HG03575 (cell line): Measurements from ENCODE around the gene UGT1A5.
"Not testable (repeated sequence)": the region's sequence is repeated elsewhere in the genome, so short reads cannot be mapped to it uniquely, and the experiment has no call there.

Experiments used
- ATAC-seq: cut with Tn5 transposase; IDR thresholded peaks from one replicate; pipeline ENCODE4 v1.9.1; 2021; ENCODE audit not compliant: unreplicated experiment, insufficient number of reproducible peaks, low FRiP score; ENCODE audit errors: extremely low read depth

The UGT1A5 gene

GRCh38 chr2:233691443-233692433 lies 21.0 kb upstream of the UGT1A5 start:
- ATAC-seq: no peak

- ATAC-seq: no peak
These were observed 20.1 kb upstream of the UGT1A5 start, which contains the start of gene UGT1A6 for GRCh38 chr2:233692648-233693047. TSS of gene UGT1A6 (plus strand) at chr2:233692890. CDS start at chr2:233693005, 115 bp downstream.

- no peak for ATAC-seq
These were observed 18.7 kb upstream of the UGT1A5 start for GRCh38 chr2:233693963-233694362.

- no peak for ATAC-seq
These were observed 14.0 kb upstream of the UGT1A5 start for GRCh38 chr2:233698740-233699139.

- ATAC-seq: no peak
These were observed 13.2 kb upstream of the UGT1A5 start for GRCh38 chr2:233699424-233700027.

- no peak for ATAC-seq
These were observed 12.6 kb upstream of the UGT1A5 start for GRCh38 chr2:233700028-233700635.

GRCh38 chr2:233700842-233701241 lies 11.9 kb upstream of the UGT1A5 start:
- not testable (repeated sequence) for ATAC-seq

GRCh38 chr2:233702238-233702637 lies 10.5 kb upstream of the UGT1A5 start:
- ATAC-seq: no peak

- no peak for ATAC-seq
These were observed 6.7 kb upstream of the UGT1A5 start for GRCh38 chr2:233705911-233706506.

GRCh38 chr2:233706720-233707119 lies 6.0 kb upstream of the UGT1A5 start:
- no peak for ATAC-seq

GRCh38 chr2:233707940-233708644 lies 4.6 kb upstream of the UGT1A5 start:
- no peak for ATAC-seq

GRCh38 chr2:233708942-233709341 lies 3.8 kb upstream of the UGT1A5 start:
- no peak for ATAC-seq

GRCh38 chr2:233711312-233712008 lies 1.2 kb upstream of the UGT1A5 start:
- no peak for ATAC-seq

GRCh38 chr2:233713262-233713615 lies 532 bp downstream of the UGT1A5 start:
- ATAC-seq: no peak

GRCh38 chr2:233714121-233714520 lies 1.4 kb downstream of the UGT1A5 start:
- no peak for ATAC-seq

- no peak for ATAC-seq
These were observed 5.8 kb downstream of the UGT1A5 start, which contains the start of gene UGT1A4 for GRCh38 chr2:233718552-233718951. TSS of gene UGT1A4 (plus strand) at chr2:233718736. CDS start at chr2:233718821, 85 bp downstream.

GRCh38 chr2:233728723-233729301 lies 16.1 kb downstream of the UGT1A5 start, which contains the start of gene UGT1A3:
TSS of gene UGT1A3 (plus strand) at chr2:233729042. CDS start at chr2:233729127, 85 bp downstream.
- no peak for ATAC-seq
